ENCODE results near the gene CUL9. TPM values are rescaled to one million over a fixed set of nuclear protein-coding genes. Genes with fewer than 3 reads are reported as not detected.
"Not testable (repeated sequence)": the region's sequence is repeated elsewhere in the genome, so short reads cannot be mapped to it uniquely, and the experiment has no call there.

CUL9 gene
- total RNA-seq: 10 to 100 TPM in 8 of 9 donors, 1 to 10 TPM in 1; 6.5 to 22.3 (median 12.5) TPM
- polyA plus RNA-seq: 10 to 100 TPM in 1 of 2 donors, 1 to 10 TPM in 1; 7.5 to 17.0 TPM
- long read RNA-seq, donor 1, partial matches to known transcripts: 6 of 13 reads
- long read RNA-seq, donor 1, other reads (novel, unspliced or antisense): 6 of 13 reads
- long read RNA-seq, donor 2, partial matches to known transcripts: 8 of 10 reads
- long read RNA-seq, donor 2, other reads (novel, unspliced or antisense): 2 of 10 reads
- long read RNA-seq, donor 3, partial matches to known transcripts: 5 of 5 reads
- long read RNA-seq, donor 3, other reads (novel, unspliced or antisense): 0 of 5 reads

DNA sequence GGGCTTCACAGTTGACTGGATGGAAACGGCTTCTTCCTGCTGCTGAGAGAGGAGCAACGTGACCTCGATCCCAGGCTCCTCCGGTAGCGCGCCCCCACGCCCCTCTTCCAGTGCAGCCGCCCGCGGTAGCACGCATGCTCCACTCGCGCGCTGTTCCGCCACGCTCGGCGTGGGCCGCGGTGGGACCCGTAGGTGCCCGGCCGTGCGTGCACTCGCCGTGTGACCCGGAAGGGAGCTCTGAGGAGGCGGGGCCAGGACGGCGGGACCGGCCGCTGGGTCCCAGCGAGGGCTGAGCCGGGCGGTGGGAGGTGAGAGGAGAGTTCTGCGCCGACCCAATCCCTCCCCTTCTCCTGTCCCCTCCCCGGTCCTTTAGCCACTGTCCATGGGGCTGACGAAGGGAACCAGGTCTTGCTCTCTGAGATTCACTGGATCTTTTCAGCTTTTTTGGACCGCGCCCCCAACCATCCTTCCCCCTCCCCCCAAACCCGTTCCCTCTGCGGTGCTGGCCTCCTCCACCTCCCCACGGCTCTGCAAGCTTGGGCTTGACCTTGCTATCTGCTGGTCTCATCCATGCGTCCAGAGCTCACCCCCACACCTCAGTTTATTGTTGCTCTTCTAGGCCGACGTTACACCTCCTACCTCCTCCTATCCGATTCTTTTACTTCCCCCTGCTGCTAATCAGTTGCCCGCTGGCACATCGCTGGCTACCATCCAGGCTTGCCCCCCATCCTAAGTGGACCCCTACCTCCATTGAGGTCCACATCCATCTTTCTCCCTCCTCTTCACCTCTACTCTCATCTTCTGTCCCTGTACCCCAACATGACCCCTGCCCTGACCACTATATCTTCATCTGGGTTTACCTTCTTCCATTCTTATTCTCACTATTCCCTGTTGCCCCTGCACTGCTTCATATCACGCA, at the start of gene CUL9:
Gene CUL9 (plus strand): TSS at position 255 of the 919 bp plus-strand sequence. CDS start 2,115 bp downstream, outside the sequence.
- intact Hi-C loops (cut with DNase I): loop anchor here in 2 of 10 donors (5.0 to 10.0 kb wide), 2 partner anchors 45 to 173 kb away; partner anchors contain the start of gene DNPH1 (in 1 of the 2)
- peak within 1 kb of the TSS; percentile 16 to 85 (median 70) for H3K27ac ChIP-seq
- peaks cover 4 to 29% (median 17%) of the 10 kb centered on the region in 12 donors for H3K4me1 ChIP-seq
- ATAC-seq: peak; percentile 88 to 99 (median 98)
- H3K9me3 ChIP-seq: no peaks in the 10 kb centered on the region
- H3K36me3 ChIP-seq: peaks cover 0 to 65% (median 59%) of the 10 kb centered on the region in 9 donors
- TF ChIP-seq, protein P1, sequence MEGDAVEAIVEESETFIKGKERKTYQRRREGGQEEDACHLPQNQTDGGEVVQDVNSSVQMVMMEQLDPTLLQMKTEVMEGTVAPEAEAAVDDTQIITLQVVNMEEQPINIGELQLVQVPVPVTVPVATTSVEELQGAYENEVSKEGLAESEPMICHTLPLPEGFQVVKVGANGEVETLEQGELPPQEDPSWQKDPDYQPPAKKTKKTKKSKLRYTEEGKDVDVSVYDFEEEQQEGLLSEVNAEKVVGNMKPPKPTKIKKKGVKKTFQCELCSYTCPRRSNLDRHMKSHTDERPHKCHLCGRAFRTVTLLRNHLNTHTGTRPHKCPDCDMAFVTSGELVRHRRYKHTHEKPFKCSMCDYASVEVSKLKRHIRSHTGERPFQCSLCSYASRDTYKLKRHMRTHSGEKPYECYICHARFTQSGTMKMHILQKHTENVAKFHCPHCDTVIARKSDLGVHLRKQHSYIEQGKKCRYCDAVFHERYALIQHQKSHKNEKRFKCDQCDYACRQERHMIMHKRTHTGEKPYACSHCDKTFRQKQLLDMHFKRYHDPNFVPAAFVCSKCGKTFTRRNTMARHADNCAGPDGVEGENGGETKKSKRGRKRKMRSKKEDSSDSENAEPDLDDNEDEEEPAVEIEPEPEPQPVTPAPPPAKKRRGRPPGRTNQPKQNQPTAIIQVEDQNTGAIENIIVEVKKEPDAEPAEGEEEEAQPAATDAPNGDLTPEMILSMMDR (IDR thresholded peaks at IDR 0.05): no peak
- peak in 1 of 2 donors; percentile 72 for TF ChIP-seq POLR2A (IDR thresholded peaks at IDR 0.05)
- no peaks in the 10 kb centered on the region for H3K27me3 ChIP-seq
- whole genome bisulfite sequencing, 4 donors: 1% methylated on average over 41 to 51 of the region's 51 CpGs
- H3K4me3 ChIP-seq: peak within 1 kb of the TSS; percentile 47 to 94 (median 82)
- peak; percentile 88 to 94 (median 90) for DNase-seq

DNA sequence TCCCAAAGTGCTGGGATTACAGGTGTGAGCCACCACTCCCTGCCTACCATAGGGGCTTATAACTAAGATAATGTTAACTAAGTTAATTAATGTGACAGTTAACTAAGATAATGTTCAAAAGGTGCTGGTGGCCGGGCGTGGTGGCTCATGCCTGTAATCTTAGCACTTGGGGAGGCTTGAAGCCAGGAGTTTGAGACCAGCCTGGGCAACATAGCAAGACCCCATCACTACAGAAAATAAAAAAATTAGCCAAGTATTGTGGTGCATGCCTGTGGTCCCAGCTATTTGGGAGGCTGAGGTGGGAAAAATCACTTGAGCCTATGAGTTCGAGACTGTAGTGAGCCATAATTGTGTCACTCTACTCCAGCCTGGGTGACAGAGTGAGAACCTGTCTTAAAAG, 43.7 kb upstream of the CUL9 start:
- Histone ChIP-seq H3K27ac (no peak overlapping the region), H3K4me1 (peaks cover 0 to 7% (median 4%) of the 10 kb centered on the region in 12 donors), H3K4me3 (no peak overlapping the region), H3K27me3 (no peaks in the 10 kb centered on the region), H3K9me3 (no peaks in the 10 kb centered on the region), H3K36me3 (no peaks in the 10 kb centered on the region)
- TF ChIP-seq POLR2A (IDR thresholded peaks at IDR 0.05): no peak
- TF ChIP-seq, protein P1 (IDR thresholded peaks at IDR 0.05): no peak
- DNase-seq (no peak), ATAC-seq (no peak)
- intact Hi-C loops (cut with DNase I): loop anchor here in 1 of 10 donors (10.0 kb wide), 1 partner anchor 63 kb away; the partner anchor contains the start of gene PTK7
- 95 to 99% (median 97%) methylated on average over 3 of the region's 3 CpGs for WGBS, 4 donors

DNA sequence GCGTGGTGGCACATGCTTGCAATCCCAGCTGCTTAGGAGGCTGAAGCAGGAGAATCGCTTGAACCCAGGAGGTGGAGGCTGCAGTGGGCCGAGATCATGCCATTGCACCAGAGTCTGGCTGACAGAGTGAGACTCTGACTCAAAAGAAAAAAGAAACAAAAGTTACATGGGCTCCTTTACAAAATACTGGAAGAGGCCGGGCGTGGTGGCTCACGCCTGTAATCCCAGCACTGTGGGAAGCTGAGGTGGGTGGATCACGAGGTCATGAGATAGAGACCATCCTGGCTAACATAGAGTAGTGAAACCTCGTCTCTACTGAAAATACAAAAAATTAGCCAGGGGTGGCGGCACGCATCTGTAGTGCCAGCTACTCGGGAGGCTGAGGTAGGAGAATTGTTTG, 42.0 kb upstream of the CUL9 start:
- 91 to 94% (median 92%) methylated on average over 11 of the region's 11 CpGs for WGBS, 4 donors
- not testable (repeated sequence) for H3K36me3 ChIP-seq, H3K27me3 ChIP-seq, H3K4me3 ChIP-seq, ATAC-seq, H3K27ac ChIP-seq, DNase-seq, H3K9me3 ChIP-seq
- intact Hi-C loops (cut with DNase I): loop anchor here in 8 of 10 donors (5.0 to 10.0 kb wide), 6 partner anchors 63 to 238 kb away; partner anchors contain the start of genes KLHDC3 (in 2 of the 8), MEA1 (in 2 of the 8) and PTK7 (in 2 of the 8)
- peaks cover 0 to 14% (median 11%) of the 10 kb centered on the region in 12 donors for H3K4me1 ChIP-seq

DNA sequence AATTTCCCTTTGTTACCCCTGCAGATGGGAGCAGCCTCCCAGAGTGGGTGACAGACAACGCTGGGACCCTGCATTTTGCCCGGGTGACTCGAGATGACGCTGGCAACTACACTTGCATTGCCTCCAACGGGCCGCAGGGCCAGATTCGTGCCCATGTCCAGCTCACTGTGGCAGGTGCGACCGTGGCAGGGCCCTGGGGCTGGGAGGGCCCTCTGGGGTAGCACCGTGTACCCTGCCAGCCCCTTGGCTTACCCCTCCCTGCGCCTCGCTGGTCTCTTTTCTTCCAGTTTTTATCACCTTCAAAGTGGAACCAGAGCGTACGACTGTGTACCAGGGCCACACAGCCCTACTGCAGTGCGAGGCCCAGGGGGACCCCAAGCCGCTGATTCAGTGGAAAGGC, 40.4 kb upstream of the CUL9 start:
- H3K27me3 ChIP-seq: no peaks in the 10 kb centered on the region
- intact Hi-C loops (cut with DNase I): loop anchor here in 9 of 10 donors (2.0 to 5.0 kb wide), 9 partner anchors 25 to 241 kb away; partner anchors contain the start of genes KLHDC3 (in 2 of the 9), MEA1 (in 2 of the 9) and PTK7 (in 1 of the 9)
- H3K27ac ChIP-seq: no peak overlapping the region
- DNase-seq: no peak
- H3K9me3 ChIP-seq: no peaks in the 10 kb centered on the region
- no peak for ATAC-seq
- WGBS, 4 donors: 86 to 91% (median 90%) methylated on average over 16 of the region's 16 CpGs
- no peaks in the 10 kb centered on the region for H3K36me3 ChIP-seq
- peaks cover 0 to 14% (median 11%) of the 10 kb centered on the region in 12 donors for H3K4me1 ChIP-seq
- H3K4me3 ChIP-seq: no peak overlapping the region
- TF ChIP-seq POLR2A (IDR thresholded peaks at IDR 0.05): no peak
- TF ChIP-seq, protein P1 (IDR thresholded peaks at IDR 0.05): no peak
